GM12878 (cell line): ENCODE data around the gene CHCT1. TPM values are rescaled to one million over a fixed set of nuclear protein-coding genes. Genes with fewer than 3 reads are reported as not detected.

Source experiments
- EED ChIP-seq: sonication (generic); IDR thresholded peaks from 2 replicates; pipeline ENCODE4 v1.6.1; 2016; ENCODE audit warnings: antibody characterized with exemption, low read depth
- EGR1 ChIP-seq, 2 experiments: IDR thresholded peaks; 1 replicate in 1 of 2; 2 replicates in 1 of 2; pipeline ENCODE4 v1.6.1; 2011 to 2012; ENCODE audit warnings: low read depth in 2 of 2, low read length in 2 of 2, borderline replicate concordance in 1 of 2, mild to moderate bottlenecking in 1 of 2, moderate library complexity in 1 of 2
- FOXK2 ChIP-seq: fragments of 450-650 bp; IDR thresholded peaks from 2 replicates; pipeline ENCODE4 v1.6.1; 2017; ENCODE audit warnings: mild to moderate bottlenecking, moderate library complexity
- HCFC1 ChIP-seq: fragments of 150-350 bp; IDR thresholded peaks from 2 replicates; pipeline ENCODE4 v1.6.1; 2014; ENCODE audit warnings: low read length
- IRF4 ChIP-seq: IDR thresholded peaks from 2 replicates; pipeline ENCODE4 v1.6.1; 2011; ENCODE audit warnings: low read depth, low read length
- KDM1A ChIP-seq: fragments of 200-600 bp; sonication (generic); IDR thresholded peaks from 2 replicates; pipeline ENCODE4 v1.6.1; 2016; ENCODE audit warnings: borderline replicate concordance
- KLF5 ChIP-seq: fragments of 450-650 bp; IDR thresholded peaks from 2 replicates; pipeline ENCODE4 v1.6.1; 2014; ENCODE audit warnings: mild to moderate bottlenecking; ENCODE audit not compliant: partially characterized antibody
- MEF2A ChIP-seq: IDR thresholded peaks from 2 replicates; pipeline ENCODE4 v1.6.1; 2011; ENCODE audit warnings: low read depth, mild to moderate bottlenecking, low read length, moderate library complexity; ENCODE audit not compliant: insufficient read depth
- NBN ChIP-seq: fragments of 450-650 bp; IDR thresholded peaks from 2 replicates; pipeline ENCODE4 v1.6.1; 2016
- NFIC ChIP-seq: IDR thresholded peaks from 2 replicates; pipeline ENCODE4 v1.6.1; 2012; ENCODE audit warnings: low read depth, mild to moderate bottlenecking, inconsistent platforms, low read length, moderate library complexity
- POLR2A ChIP-seq: IDR thresholded peaks from 2 replicates; pipeline ENCODE4 v1.6.1; 2011; ENCODE audit warnings: low read depth, mild to moderate bottlenecking, low read length
- POU2F2 ChIP-seq: IDR thresholded peaks from 3 replicates; pipeline ENCODE4 v1.6.1; 2011; ENCODE audit warnings: low read depth, mild to moderate bottlenecking, low read length, borderline replicate concordance
- RUNX3 ChIP-seq: IDR thresholded peaks from 2 replicates; pipeline ENCODE4 v1.6.1; 2012; ENCODE audit warnings: low read length, inconsistent platforms
- SIX5 ChIP-seq: IDR thresholded peaks from 2 replicates; pipeline ENCODE4 v1.6.1; 2011; ENCODE audit warnings: mild to moderate bottlenecking, low read depth, low read length, moderate library complexity; ENCODE audit not compliant: severe bottlenecking
- SMC3 ChIP-seq: IDR thresholded peaks from 2 replicates; pipeline ENCODE4 v1.6.1; 2011; ENCODE audit warnings: low read length, improper control_type of control experiment, borderline replicate concordance
- TBL1XR1 ChIP-seq: IDR thresholded peaks from 2 replicates; pipeline ENCODE4 v1.6.1; 2012; ENCODE audit warnings: low read depth, low read length, improper control_type of control experiment
- TCF7 ChIP-seq: IDR thresholded peaks from 2 replicates; pipeline ENCODE4 v1.6.1; 2014; ENCODE audit warnings: antibody characterized with exemption, borderline replicate concordance
- YBX1 ChIP-seq: fragments of 450-650 bp; IDR thresholded peaks from 2 replicates; pipeline ENCODE4 v1.6.1; 2016; ENCODE audit warnings: antibody characterized with exemption
- ZNF207 ChIP-seq: fragments of 450-650 bp; IDR thresholded peaks from 2 replicates; pipeline ENCODE4 v1.6.1; 2014; ENCODE audit warnings: antibody characterized with exemption, mild to moderate bottlenecking, borderline replicate concordance
- ZNF217 ChIP-seq: fragments of 450-650 bp; IDR thresholded peaks from 2 replicates; pipeline ENCODE4 v1.6.1; 2017; ENCODE audit warnings: antibody characterized with exemption, mild to moderate bottlenecking
- ZNF622 ChIP-seq: fragments of 450-650 bp; IDR thresholded peaks from 2 replicates; pipeline ENCODE4 v1.6.1; 2017; ENCODE audit warnings: mild to moderate bottlenecking, inconsistent platforms
- polyA plus RNA-seq, 11 experiments: library from polyadenylated mRNA; depleted of rRNA in 4 of 11; unstranded in 6 of 11; stranded (reverse) in 5 of 11; fragments of >200 nt; fragmentation: Nextera tagmentation in 4 of 11; fragmentation: Illumina TruSeq in 1 of 11; extraction: Ambion mirVana in 4 of 11; extraction: Trizol in 1 of 11; gene quantifications; 1 replicate in 1 of 11; 2 replicates in 10 of 11; pipeline versions ENCODE4 v1.2.1 to v1.2.3, GENCODE V29; 2011 to 2016; ENCODE audit warnings: inconsistent platforms in 2 of 11, missing spikeins in 2 of 11, low read depth in 1 of 11
- total RNA-seq, 4 experiments: library from RNA; depleted of rRNA in 3 of 4; stranded (reverse); fragments of >200 nt in 3 of 4; fragmentation: Illumina TruSeq in 1 of 4; extraction: Trizol in 1 of 4; gene quantifications; 2 replicates each; pipeline versions ENCODE4 v1.2.1 to v1.2.3, GENCODE V29; 2013 to 2021
- TF ChIP-seq, protein P1 (sequence below): fragments of 450-650 bp; IDR thresholded peaks from 2 replicates; pipeline ENCODE4 v1.6.1; 2017; ENCODE audit warnings: mild to moderate bottlenecking, moderate library complexity
- TF ChIP-seq, protein P2 (sequence below): IDR thresholded peaks from 2 replicates; pipeline ENCODE4 v1.6.1; 2012; ENCODE audit warnings: low read depth, low read length, improper control_type of control experiment
- TF ChIP-seq, protein P3 (sequence below): fragments of 450-650 bp; IDR thresholded peaks from 2 replicates; pipeline ENCODE4 v1.6.1; 2018; ENCODE audit warnings: borderline replicate concordance, mild to moderate bottlenecking; ENCODE audit not compliant: partially characterized antibody

CHCT1 gene
- total and polyA plus RNA-seq, 10 of the 15 experiments (the other 5 are each of a cell fraction or from before 2014, with no cell fraction given): 0.23 to 0.35 TPM; not detected in 8

DNA sequence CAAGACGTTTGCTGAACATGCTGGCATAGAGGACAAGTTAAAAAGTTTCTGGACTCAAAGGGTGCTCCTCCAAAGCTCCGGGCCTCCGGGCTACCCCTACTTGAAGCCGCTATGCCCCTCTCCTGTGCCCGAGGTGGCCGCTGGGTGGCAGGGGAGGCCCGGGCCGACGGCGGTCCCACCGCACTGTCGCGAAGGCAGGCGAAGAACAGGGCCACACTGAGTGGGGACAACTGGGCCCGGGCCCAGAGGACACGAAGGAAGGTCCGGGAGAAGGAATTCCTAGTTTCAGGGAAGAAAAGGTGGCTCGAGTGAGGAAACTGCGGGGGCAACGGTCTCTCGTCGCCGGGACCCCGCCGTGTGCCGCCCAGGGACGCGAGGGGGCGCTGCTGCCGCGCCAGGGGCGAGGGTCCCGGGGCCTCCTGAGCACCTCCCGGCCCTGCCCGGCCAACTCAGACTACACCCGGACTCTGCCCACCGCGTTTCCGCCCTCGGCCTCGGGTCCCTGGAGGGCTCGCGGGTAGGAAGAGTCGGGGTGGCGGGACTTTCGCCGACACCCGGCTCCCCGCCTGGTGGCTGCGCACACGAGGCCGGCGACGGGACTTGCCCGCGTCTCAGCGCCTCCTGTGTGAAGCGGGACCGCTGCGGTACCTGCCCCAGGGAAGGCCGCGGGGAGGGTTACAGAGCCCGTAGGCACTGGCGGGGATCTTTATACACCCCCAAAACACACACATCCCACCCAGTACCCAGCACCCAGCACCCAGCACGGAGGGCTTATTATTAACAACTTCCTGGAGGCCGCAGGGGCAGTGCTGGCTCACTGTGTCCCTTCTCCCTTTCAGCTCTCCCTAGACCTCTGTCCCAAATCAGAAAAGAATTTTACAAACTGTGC lies 772 bp upstream of the CHCT1 start (continued):
- TF ChIP-seq ZNF217 (no peak; the same call in 1 of the 2 replicates), HCFC1 (no peak), NFIC (no peak), KDM1A (no peak), ZNF622 (no peak), RUNX3 (peak; percentile 50; the same call in 1 of the 2 replicates), KLF5 (peak; percentile 52), FOXK2 (no peak), EGR1 (IDR thresholded peaks at IDR 0.05; ENCODE audit: borderline replicate concordance in 1 of 2, low read depth in 2 of 2, low read length in 2 of 2) (0 out of 3 replicates have a peak, but pooled peaks of 1 of the 2 experiments have one; percentile 2), ZNF207 (peak; percentile 78), SMC3 (peak; percentile 61; the same call in 1 of the 2 replicates), MEF2A (no peak), TCF7 (no peak), EED (peak; percentile 7; the same call in 1 of the 2 replicates), POU2F2 (0 out of 3 replicates have a peak, but pooled peaks have one; percentile 31), POLR2A (peak; percentile 75), SIX5 (no peak), IRF4 (no peak), TBL1XR1 (no peak), YBX1 (no peak), NBN (peak; percentile 78)
- TF ChIP-seq, protein P1, sequence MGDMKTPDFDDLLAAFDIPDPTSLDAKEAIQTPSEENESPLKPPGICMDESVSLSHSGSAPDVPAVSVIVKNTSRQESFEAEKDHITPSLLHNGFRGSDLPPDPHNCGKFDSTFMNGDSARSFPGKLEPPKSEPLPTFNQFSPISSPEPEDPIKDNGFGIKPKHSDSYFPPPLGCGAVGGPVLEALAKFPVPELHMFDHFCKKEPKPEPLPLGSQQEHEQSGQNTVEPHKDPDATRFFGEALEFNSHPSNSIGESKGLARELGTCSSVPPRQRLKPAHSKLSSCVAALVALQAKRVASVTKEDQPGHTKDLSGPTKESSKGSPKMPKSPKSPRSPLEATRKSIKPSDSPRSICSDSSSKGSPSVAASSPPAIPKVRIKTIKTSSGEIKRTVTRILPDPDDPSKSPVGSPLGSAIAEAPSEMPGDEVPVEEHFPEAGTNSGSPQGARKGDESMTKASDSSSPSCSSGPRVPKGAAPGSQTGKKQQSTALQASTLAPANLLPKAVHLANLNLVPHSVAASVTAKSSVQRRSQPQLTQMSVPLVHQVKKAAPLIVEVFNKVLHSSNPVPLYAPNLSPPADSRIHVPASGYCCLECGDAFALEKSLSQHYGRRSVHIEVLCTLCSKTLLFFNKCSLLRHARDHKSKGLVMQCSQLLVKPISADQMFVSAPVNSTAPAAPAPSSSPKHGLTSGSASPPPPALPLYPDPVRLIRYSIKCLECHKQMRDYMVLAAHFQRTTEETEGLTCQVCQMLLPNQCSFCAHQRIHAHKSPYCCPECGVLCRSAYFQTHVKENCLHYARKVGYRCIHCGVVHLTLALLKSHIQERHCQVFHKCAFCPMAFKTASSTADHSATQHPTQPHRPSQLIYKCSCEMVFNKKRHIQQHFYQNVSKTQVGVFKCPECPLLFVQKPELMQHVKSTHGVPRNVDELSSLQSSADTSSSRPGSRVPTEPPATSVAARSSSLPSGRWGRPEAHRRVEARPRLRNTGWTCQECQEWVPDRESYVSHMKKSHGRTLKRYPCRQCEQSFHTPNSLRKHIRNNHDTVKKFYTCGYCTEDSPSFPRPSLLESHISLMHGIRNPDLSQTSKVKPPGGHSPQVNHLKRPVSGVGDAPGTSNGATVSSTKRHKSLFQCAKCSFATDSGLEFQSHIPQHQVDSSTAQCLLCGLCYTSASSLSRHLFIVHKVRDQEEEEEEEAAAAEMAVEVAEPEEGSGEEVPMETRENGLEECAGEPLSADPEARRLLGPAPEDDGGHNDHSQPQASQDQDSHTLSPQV: 0 out of 2 replicates have a peak, but pooled peaks have one; percentile 22
- TF ChIP-seq, protein P2, sequence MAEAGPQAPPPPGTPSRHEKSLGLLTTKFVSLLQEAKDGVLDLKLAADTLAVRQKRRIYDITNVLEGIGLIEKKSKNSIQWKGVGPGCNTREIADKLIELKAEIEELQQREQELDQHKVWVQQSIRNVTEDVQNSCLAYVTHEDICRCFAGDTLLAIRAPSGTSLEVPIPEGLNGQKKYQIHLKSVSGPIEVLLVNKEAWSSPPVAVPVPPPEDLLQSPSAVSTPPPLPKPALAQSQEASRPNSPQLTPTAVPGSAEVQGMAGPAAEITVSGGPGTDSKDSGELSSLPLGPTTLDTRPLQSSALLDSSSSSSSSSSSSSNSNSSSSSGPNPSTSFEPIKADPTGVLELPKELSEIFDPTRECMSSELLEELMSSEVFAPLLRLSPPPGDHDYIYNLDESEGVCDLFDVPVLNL: no peak
- TF ChIP-seq, protein P3, sequence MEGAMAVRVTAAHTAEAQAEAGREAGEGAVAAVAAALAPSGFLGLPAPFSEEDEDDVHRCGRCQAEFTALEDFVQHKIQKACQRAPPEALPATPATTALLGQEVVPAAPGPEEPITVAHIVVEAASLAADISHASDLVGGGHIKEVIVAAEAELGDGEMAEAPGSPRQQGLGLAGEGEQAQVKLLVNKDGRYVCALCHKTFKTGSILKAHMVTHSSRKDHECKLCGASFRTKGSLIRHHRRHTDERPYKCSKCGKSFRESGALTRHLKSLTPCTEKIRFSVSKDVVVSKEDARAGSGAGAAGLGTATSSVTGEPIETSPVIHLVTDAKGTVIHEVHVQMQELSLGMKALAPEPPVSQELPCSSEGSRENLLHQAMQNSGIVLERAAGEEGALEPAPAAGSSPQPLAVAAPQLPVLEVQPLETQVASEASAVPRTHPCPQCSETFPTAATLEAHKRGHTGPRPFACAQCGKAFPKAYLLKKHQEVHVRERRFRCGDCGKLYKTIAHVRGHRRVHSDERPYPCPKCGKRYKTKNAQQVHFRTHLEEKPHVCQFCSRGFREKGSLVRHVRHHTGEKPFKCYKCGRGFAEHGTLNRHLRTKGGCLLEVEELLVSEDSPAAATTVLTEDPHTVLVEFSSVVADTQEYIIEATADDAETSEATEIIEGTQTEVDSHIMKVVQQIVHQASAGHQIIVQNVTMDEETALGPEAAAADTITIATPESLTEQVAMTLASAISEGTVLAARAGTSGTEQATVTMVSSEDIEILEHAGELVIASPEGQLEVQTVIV: no peak
